ENCODE results near the gene NDRG4. TPM values are rescaled to one million over a fixed set of nuclear protein-coding genes. Genes with fewer than 3 reads are reported as not detected.

The NDRG4 gene
- total RNA-seq, 1 experiment from 2014 or later, result 8.6 TPM

- ChIA-PET CTCF (interaction anchor here (0.5 to 1.4 kb wide), 2 partner anchors 8 to 14 kb away, joined by 3 to 5 read pairs; no protein-coding TSS in a partner anchor), POLR2A (interaction anchor here (1.6 kb wide), 1 partner anchor 161 kb away, joined by 4 read pairs; no protein-coding TSS in a partner anchor), RAD21 (ENCODE audit: low non-redundant PET in 1 of 2, low total read pairs in 2 of 2, uncharacterized antibody in 2 of 2, unreplicated experiment in 2 of 2) (no interaction called here)
- ATAC-seq (no peak), DNase-seq (ENCODE audit: low read depth, low spot score) (no peak)
- Histone ChIP-seq H3K27ac (ENCODE audit: low read depth, low read length) (no peak overlapping the region), H2AFZ (ENCODE audit: low read depth, low read length, poor library complexity, severe bottlenecking) (no peak overlapping the region), H3K9me3 (ENCODE audit: control insufficient read depth in 1 of 2, insufficient read depth in 1 of 2, low read depth in 1 of 2, low read length in 2 of 2) (no peaks in the 10 kb centered on the region), H4K20me1 (ENCODE audit: insufficient read depth) (no peaks in the 10 kb centered on the region), H3K4me1 (ENCODE audit: control insufficient read depth in 1 of 2, insufficient read depth in 2 of 2, low read length in 2 of 2) (peaks cover 4 to 45% of the 10 kb centered on the region in 2 experiments; a peak in 3 of 4 replicates), H3K79me2 (ENCODE audit: insufficient read depth, low read length) (no peaks in the 10 kb centered on the region), H3K9ac (ENCODE audit: low read length) (no peak overlapping the region), H3K27me3 (ENCODE audit: insufficient read depth, low read length) (no peaks in the 10 kb centered on the region), H3K36me3 (ENCODE audit: control insufficient read depth in 1 of 2, insufficient read depth in 2 of 2, low read length in 2 of 2) (no peaks in the 10 kb centered on the region), H3K9me2 (ENCODE audit: insufficient read depth) (no peaks in the 10 kb centered on the region), H3K4me3 (replicated peaks in 1 of 2; ENCODE audit: low read depth in 1 of 2, low read length in 2 of 2) (no peak overlapping the region), H3K4me2 (ENCODE audit: low read length) (no peak overlapping the region)
- TF ChIP-seq POLR2AphosphoS5 (IDR thresholded peaks at IDR 0.05; ENCODE audit: low read depth, low read length) (no peak), POLR2A (IDR thresholded peaks at IDR 0.05; ENCODE audit: borderline replicate concordance, extremely low read depth, insufficient read depth, insufficient read length) (no peak), ATF3 (IDR thresholded peaks at IDR 0.05) (no peak), CBX3 (IDR thresholded peaks at IDR 0.05; ENCODE audit: low read depth) (no peak)
- intact Hi-C loops (cut with micrococcal nuclease), result loop anchor here (5.0 kb wide), 1 partner anchor 165 kb away; no protein-coding TSS in a partner anchor
- BruUV-seq (replicated peaks), result no TSS peak
These were observed 2.5 kb upstream of the NDRG4 start for GRCh38 chr16:58497468-58497867.

GRCh38 chr16:58497935-58498334 is 2.0 kb upstream of the NDRG4 start:
- CTCF ChIA-PET, result interaction anchor here (1.4 kb wide), 1 partner anchor 13 kb away, joined by 3 read pairs; no protein-coding TSS in a partner anchor
- no peaks in the 10 kb centered on the region for H3K79me2 ChIP-seq (ENCODE audit: insufficient read depth, low read length)
- no peaks in the 10 kb centered on the region for H3K9me3 ChIP-seq (ENCODE audit: control insufficient read depth in 1 of 2, insufficient read depth in 1 of 2, low read depth in 1 of 2, low read length in 2 of 2)
- H3K9ac ChIP-seq (ENCODE audit: low read length), result no peak overlapping the region
- H3K4me3 ChIP-seq (replicated peaks in 1 of 2; ENCODE audit: low read depth in 1 of 2, low read length in 2 of 2), result no peak overlapping the region
- ATAC-seq (no peak), DNase-seq (ENCODE audit: low read depth, low spot score) (no peak)
- H3K4me2 ChIP-seq (ENCODE audit: low read length), result no peak overlapping the region
- no TSS peak for BruUV-seq (replicated peaks)
- intact Hi-C loops (cut with micrococcal nuclease), result loop anchor here (5.0 kb wide), 1 partner anchor 164 kb away; no protein-coding TSS in a partner anchor
- RAD21 ChIA-PET (ENCODE audit: low non-redundant PET in 1 of 2, low total read pairs in 2 of 2, uncharacterized antibody in 2 of 2, unreplicated experiment in 2 of 2), result no interaction called here
- H3K4me1 ChIP-seq (ENCODE audit: control insufficient read depth in 1 of 2, insufficient read depth in 2 of 2, low read length in 2 of 2), result peaks cover 4 to 42% of the 10 kb centered on the region in 2 experiments; a peak in 3 of 4 replicates
- no peaks in the 10 kb centered on the region for H3K36me3 ChIP-seq (ENCODE audit: control insufficient read depth in 1 of 2, insufficient read depth in 2 of 2, low read length in 2 of 2)
- no peaks in the 10 kb centered on the region for H3K27me3 ChIP-seq (ENCODE audit: insufficient read depth, low read length)
- no peaks in the 10 kb centered on the region for H3K9me2 ChIP-seq (ENCODE audit: insufficient read depth)
- POLR2A ChIA-PET, result interaction anchor here (1.6 kb wide), 1 partner anchor 161 kb away, joined by 4 read pairs; no protein-coding TSS in a partner anchor
- no peak for TF ChIP-seq POLR2A (IDR thresholded peaks at IDR 0.05; ENCODE audit: borderline replicate concordance, extremely low read depth, insufficient read depth, insufficient read length)
- TF ChIP-seq FOSL1 (IDR thresholded peaks at IDR 0.05; ENCODE audit: low read depth), result no peak
- H4K20me1 ChIP-seq (ENCODE audit: insufficient read depth), result no peaks in the 10 kb centered on the region
- no peak overlapping the region for H2AFZ ChIP-seq (ENCODE audit: low read depth, low read length, poor library complexity, severe bottlenecking)
- H3K27ac ChIP-seq (ENCODE audit: low read depth, low read length), result no peak overlapping the region

Measured in HCT116 (cell line).